SH-SY5Y (cell line): ENCODE data around the gene SECISBP2L.

Experiments used
- GATA2 ChIP-seq: IDR thresholded peaks from 2 replicates; pipeline ENCODE4 v1.6.1; 2011; ENCODE audit warnings: mild to moderate bottlenecking, low read depth, low read length
- GATA3 ChIP-seq: IDR thresholded peaks from 2 replicates; pipeline ENCODE4 v1.6.1; 2011; ENCODE audit warnings: low read depth, mild to moderate bottlenecking, low read length, moderate library complexity

The SECISBP2L gene

DNA sequence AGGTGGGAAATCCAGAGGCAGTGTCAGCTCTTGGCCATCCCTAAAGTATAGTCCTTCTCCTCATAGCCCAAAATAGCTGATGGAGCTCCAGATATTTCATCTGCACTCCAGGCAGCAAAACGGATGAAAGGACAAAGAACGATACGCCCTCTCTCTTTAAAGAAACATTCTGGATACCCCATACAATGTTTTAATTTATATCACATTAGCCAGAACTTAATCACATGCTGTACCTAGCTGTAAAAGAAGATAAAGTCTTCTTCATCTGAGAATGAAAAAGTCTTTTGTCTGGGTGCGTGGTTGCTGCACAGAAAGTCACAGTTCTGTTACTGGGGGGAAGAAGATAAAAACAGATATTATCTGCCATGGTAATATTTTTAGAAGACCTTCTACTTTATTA lies 78.2 kb downstream of the SECISBP2L start:
- TF ChIP-seq GATA2 (no peak), GATA3 (no peak)

DNA sequence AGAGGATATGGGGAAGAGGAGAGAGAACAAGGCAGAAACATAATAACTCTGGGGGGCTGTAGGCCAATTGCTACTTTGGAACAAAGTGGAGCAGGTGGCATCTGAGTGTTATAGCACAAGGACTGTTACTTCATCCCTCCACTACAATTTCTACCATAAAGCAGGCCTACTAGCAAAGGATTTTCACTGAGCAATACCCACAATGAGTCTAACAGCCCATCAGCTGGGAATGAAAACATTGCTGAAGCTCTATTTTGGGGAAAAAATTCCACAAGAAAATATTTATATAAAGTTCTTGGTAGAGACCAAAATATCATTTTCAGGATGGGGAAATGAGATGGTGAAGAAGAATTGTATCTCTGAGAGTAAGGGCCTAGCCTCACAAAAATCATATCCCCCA lies 78.9 kb downstream of the SECISBP2L start:
- TF ChIP-seq GATA3 (no peak), GATA2 (no peak)

GRCh38 chr15:48966595-48967301 lies 79.5 kb downstream of the SECISBP2L start:
- TF ChIP-seq GATA3, result no peak
- TF ChIP-seq GATA2, result no peak

- TF ChIP-seq GATA2 (no peak), GATA3 (no peak)
Observed at GRCh38 chr15:48965972-48966371, 80.3 kb downstream of the SECISBP2L start.

DNA sequence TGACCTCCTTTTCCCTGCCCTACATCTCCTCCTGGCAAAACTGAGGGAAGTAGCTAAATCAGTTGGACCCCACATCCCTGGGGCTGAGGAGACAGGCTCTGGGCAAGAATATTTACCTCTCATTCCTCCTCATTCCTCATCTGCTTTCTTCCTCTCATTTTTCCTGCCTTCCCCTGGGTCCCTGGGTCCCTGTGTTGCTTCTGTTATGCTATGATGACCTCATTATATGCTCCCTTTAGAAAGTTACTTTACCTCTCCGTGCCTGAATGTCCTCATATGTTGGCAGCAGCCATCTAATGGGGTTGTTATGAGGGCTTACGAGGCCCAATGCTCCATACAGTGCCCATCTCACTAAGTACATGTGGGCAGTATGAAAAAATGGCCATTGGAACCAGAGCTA lies 81.3 kb downstream of the SECISBP2L start:
- no peak for TF ChIP-seq GATA2

DNA sequence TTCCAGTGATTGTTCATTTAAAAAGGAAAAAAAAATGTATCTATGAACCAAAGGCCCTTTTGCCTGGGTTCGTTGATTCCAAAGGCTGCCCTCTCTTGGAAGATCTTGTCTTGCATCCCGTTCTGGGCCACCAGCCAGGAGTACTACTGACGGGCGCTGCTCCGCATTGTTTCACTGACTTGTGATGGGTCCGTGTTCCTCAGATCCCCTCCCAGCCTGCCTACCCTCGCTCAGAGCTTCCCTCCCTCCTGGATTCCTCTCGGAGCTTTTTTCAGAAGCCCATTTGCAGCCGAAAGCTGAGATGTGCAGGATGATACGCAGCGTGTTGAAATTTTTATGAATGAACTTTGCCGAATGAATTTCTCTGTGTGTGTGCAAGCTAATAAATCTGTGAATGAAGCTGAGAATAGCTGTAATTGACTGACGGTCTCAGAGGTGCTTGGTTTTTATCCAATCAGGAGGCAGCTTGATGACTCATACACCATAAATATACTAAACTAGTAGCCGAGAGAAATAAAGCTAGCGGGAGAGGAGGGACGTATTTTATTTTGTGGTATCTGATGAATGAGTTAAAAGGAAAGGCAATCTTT lies 82.6 kb downstream of the SECISBP2L start, which contains the start of gene SHC4:
Gene SHC4 (minus strand): TSS at position 396 of the 590 bp plus-strand sequence. CDS start 904 bp downstream, outside the sequence.
- no peak for TF ChIP-seq GATA3
- TF ChIP-seq GATA2, result no peak

DNA sequence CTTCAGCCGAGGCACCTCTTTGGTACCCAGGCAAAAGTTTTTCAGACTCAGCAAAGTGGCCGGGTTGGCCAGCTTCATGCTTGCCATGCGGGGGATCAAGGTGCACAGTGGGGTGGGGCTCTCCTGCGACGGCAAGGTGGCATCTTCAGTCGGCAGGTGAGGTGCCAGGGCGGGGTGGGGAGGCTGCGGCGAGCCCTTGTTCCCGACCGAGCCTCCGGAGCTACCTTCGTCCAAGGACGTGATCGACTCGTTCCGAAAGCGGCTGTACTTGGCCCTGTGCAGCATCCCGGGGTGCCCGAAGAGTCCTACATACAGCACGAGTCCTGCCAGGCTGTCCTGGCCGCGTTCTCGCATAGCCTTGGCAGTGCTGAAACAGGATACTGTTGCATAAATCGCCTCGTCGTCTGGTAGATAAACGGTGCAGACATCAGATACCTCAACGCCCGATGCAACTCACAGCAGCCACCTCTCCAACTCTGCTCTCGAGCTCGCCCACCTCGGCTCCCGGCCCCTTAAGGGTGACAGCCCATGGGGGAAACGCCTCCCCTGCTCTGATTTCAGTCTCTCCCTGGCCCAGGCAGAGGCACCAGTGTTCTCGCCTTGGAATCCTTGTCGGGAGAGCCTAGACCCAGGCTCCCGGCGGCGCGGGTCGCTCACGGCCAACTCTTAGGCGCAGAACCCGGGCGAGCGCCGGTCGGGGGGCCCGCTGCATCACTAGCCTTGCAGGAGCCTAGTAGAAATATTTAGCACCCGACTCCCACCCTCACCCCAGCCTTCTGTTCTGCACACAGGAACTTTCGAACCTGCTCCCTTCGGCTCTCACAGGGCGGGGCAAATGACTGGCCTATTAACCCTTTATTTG lies 83.4 kb downstream of the SECISBP2L start:
- TF ChIP-seq GATA3, result no peak
- 0 out of 2 replicates have a peak, but pooled peaks have one; percentile 8 for TF ChIP-seq GATA2

DNA sequence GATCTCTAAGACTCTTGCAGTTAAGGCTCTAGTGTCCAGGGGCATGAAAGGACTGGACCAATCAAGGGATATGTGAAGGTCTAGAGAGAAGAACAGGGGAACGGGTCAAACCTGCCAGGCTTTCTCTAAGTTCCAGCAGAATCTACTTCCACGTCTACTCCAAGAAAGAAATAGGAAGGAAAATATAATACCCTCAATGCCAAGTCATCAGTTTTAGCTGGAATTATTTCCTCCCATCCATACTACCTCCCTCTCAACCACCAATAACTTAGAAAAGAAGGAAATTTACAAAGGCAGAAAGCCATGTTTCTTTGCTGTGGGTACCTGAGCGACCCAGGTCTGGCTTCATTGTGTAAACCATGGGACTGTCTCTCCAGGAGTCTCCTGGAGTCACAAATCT lies 90.3 kb downstream of the SECISBP2L start:
- TF ChIP-seq GATA3 (no peak), GATA2 (no peak)

- TF ChIP-seq GATA2 (no peak), GATA3 (no peak)
Observed at GRCh38 chr15:48955370-48955769, 90.9 kb downstream of the SECISBP2L start.

- TF ChIP-seq GATA3 (no peak), GATA2 (no peak)
Observed at GRCh38 chr15:48954538-48954937, 91.7 kb downstream of the SECISBP2L start.

DNA sequence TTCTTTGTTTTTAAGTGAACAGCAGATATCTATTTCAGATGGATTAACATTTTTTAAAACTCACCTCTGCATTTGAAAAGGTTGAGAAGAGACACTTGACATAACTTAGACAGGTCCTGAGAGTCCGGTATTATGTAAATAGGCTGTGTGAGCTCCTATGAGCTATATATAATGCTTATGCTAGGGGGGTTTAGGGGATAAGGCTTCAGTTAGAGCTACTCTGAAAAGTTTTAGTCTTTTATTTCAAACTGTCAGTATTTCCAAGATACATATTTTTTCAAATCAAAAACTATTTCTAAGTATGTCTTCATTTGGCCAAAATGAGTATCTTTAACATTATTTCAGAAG lies 99.4 kb downstream of the SECISBP2L start:
- TF ChIP-seq GATA2 (no peak), GATA3 (no peak)

DNA sequence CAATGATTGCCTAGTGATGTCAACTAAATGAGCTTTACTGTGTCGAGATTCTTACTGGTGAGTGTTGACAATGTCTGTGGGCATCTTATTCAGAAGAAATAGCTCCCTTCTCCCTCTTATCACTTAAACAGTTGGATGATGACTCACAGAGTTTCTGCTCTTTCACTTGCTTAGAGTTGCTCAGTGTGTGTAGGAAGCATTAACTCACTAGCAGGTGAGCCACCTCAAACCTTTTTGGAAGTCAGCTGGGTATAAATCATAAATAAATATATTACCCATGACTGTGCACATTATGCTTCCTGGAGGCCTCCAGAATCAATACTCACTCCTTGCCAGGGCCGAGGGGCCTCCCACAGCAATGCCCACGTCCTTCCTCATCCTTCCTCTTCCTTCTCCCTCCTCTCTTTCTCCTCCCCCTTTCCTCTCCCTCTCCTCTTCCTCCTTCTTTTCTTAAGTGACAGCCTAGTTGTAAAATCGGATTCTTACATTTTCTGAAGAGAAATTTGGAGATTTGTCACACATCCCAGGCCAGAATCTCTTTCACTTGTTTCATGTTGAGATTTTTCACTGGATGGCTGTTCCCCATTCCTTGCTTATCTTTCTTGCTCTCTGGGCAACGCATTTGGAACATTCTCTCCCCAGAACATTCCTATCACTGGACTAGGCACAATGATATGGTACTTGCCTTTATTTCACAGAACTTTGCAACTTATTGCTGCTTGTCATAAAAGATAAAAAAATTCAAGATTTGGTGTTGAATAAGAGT lies 100.0 kb downstream of the SECISBP2L start:
- TF ChIP-seq GATA2, result no peak
- no peak for TF ChIP-seq GATA3

DNA sequence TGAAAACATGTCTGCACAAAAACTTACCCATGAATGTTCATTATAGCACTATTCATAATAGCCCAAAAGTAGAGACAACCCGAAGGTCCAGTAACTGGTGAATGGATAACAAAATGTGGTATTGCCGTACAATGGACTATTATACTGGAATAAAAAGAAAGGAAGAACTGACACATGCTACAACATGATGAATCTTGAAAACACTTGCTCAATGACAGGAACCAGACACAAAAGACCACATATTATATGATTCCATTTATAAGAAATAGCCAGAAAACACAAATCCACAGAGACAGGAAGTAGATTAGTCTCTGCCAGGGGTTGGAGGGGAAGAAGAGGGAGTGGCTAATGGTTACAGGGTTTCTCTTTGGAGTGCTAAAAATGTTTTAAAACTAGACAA lies 100.9 kb downstream of the SECISBP2L start:
- TF ChIP-seq GATA2, result no peak
- no peak for TF ChIP-seq GATA3

- TF ChIP-seq GATA2, result no peak
- TF ChIP-seq GATA3, result no peak
Observed at GRCh38 chr15:48941904-48942303, 104.3 kb downstream of the SECISBP2L start.
